HepG2 (cell line): Measurements from ENCODE around the gene FFAR1. TPM values are rescaled to one million over a fixed set of nuclear protein-coding genes. Genes with fewer than 3 reads are reported as not detected.

ENCODE experiments used
- CREM ChIP-seq, 2 experiments: sonication (generic) in 1 of 2; formaldehyde crosslinking in 1 of 2; IDR thresholded peaks; 2 replicates each; pipeline versions ENCODE4 v1.4.0 to v1.6.1; 2016 to 2020; ENCODE audit warnings: antibody characterized with exemption in 1 of 2, mild to moderate bottlenecking in 1 of 2, missing genetic modification reagents in 1 of 2
- HOXA9 ChIP-seq: sonication (generic); formaldehyde crosslinking; IDR thresholded peaks from 2 replicates; pipeline ENCODE4 v1.8.1; 2022; ENCODE audit warnings: missing genetic modification reagents, mild to moderate bottlenecking, moderate library complexity, borderline replicate concordance
- MLLT10 ChIP-seq: sonication (generic); formaldehyde crosslinking; IDR thresholded peaks from 2 replicates; pipeline ENCODE4 v1.4.0; 2020; ENCODE audit warnings: missing genetic modification reagents
- MTA1 ChIP-seq: sonication (generic); formaldehyde crosslinking; IDR thresholded peaks from 2 replicates; pipeline ENCODE4 v1.4.0; 2020; ENCODE audit warnings: missing genetic modification reagents, mild to moderate bottlenecking, borderline replicate concordance
- NFYB ChIP-seq: sonication (generic); formaldehyde crosslinking; IDR thresholded peaks from 2 replicates; pipeline ENCODE4 v1.4.0; 2020; ENCODE audit warnings: missing genetic modification reagents
- POGZ ChIP-seq: sonication (generic); formaldehyde crosslinking; IDR thresholded peaks from 2 replicates; pipeline ENCODE4 v1.4.0; 2020; ENCODE audit warnings: mild to moderate bottlenecking, missing genetic modification reagents
- RNF2 ChIP-seq: fragments of 450-650 bp; conservative IDR thresholded peaks from 2 replicates; pipeline ENCODE4 v1.6.1; 2016; ENCODE audit warnings: low read depth
- ZNF331 ChIP-seq: sonication (generic); formaldehyde crosslinking; IDR thresholded peaks from 2 replicates; pipeline ENCODE4 v1.4.0; 2020; ENCODE audit warnings: missing genetic modification reagents
- ZNF567 ChIP-seq: sonication (generic); formaldehyde crosslinking; IDR thresholded peaks from 2 replicates; pipeline ENCODE4 v1.8.1; 2023; ENCODE audit warnings: mild to moderate bottlenecking, missing genetic modification reagents, borderline replicate concordance
- ZNF672 ChIP-seq: sonication (generic); formaldehyde crosslinking; IDR thresholded peaks from 2 replicates; pipeline ENCODE4 v1.8.1; 2022; ENCODE audit warnings: missing genetic modification reagents
- ZNF749 ChIP-seq: sonication (generic); formaldehyde crosslinking; IDR thresholded peaks from 2 replicates; pipeline ENCODE4 v1.8.0; 2022; ENCODE audit warnings: mild to moderate bottlenecking, missing genetic modification reagents, moderate library complexity, borderline replicate concordance
- polyA plus RNA-seq, 8 experiments: library from polyadenylated mRNA; depleted of rRNA in 3 of 8; stranded (reverse) in 7 of 8; unstranded in 1 of 8; fragments of >200 nt; fragmentation: Illumina TruSeq in 4 of 8; extraction: Trizol in 4 of 8; gene quantifications; 2 replicates each; pipeline versions ENCODE4 v1.2.1 to v1.2.3, GENCODE V29; 2011 to 2016; ENCODE audit warnings: low read depth in 4 of 8, missing spikeins in 1 of 8, mixed read lengths in 1 of 8; ENCODE audit not compliant: insufficient read depth in 1 of 8
- total RNA-seq, 5 experiments: library from RNA; depleted of rRNA; stranded (reverse); fragments of >200 nt; fragmentation: Illumina TruSeq; extraction: Trizol; gene quantifications; 2 replicates each; pipeline ENCODE4 v1.2.3, GENCODE V29; 2016; ENCODE audit warnings: low read depth in 1 of 5
- TF ChIP-seq, protein P1 (sequence below): sonication (generic); formaldehyde crosslinking; IDR thresholded peaks from 2 replicates; pipeline ENCODE4 v1.5.1; 2020; ENCODE audit warnings: missing genetic modification reagents, mild to moderate bottlenecking, borderline replicate concordance
- TF ChIP-seq, protein P2 (sequence below): sonication (generic); formaldehyde crosslinking; IDR thresholded peaks from 2 replicates; pipeline ENCODE4 v1.4.0; 2020; ENCODE audit warnings: missing genetic modification reagents
- TF ChIP-seq, protein P3 (sequence below): fragments of 450-650 bp; IDR thresholded peaks from 2 replicates; pipeline ENCODE4 v1.6.1; 2016
- TF ChIP-seq, protein P4 (sequence below): sonication (generic); formaldehyde crosslinking; conservative IDR thresholded peaks from 2 replicates; pipeline ENCODE4 v1.8.0; 2022; ENCODE audit warnings: missing genetic modification reagents
- TF ChIP-seq, protein P5 (sequence below): sonication (generic); formaldehyde crosslinking; IDR thresholded peaks from 2 replicates; pipeline ENCODE4 v1.8.1; 2022; ENCODE audit warnings: low read depth, mild to moderate bottlenecking, missing genetic modification reagents

Gene FFAR1
- total and polyA plus RNA-seq, 2 of the 13 experiments (the other 11 are each of a cell fraction or from before 2014, with no cell fraction given), result not detected

DNA sequence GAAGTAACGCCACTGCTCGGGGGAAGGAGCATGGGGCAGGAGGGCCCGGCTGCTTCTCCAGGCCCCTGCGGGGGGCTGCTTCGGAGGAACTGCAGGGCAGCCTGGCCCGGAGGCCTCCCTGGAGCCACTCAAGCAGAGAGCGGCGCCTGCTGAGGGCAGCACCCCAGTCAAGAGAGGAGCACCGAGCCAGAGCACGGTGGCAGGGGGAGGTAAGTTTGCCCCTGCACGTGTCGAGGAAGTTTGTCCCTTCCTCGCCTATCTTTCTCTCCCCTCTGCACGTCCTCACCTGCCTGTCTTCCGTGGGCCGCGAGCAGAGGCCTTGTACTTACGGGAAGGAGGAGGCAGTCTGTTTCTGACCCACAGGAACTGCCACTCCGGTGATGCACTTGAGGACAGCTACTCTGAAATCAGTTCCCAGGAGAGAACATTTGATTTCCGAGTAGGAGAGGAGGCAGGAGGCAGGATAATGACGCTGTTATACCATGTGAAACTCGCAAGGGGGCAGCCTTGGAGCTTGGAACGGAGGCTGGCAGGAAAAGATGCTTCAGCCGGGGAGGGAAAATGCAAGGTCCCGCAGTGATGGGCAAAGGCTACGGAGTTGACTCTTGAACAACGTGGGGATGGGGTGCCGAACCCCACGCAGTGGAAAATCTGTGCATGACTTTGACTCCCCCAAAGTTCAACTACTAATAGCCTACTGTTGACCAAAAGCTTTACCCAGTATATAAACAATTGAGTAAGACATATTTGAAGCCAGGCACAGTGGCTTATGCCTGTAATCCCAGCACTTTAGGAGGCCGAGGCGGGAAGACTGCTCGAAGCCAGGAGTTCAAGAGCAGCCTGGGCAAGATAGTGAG is 5.0 kb downstream of the FFAR1 start (continued):
- TF ChIP-seq, protein P1, sequence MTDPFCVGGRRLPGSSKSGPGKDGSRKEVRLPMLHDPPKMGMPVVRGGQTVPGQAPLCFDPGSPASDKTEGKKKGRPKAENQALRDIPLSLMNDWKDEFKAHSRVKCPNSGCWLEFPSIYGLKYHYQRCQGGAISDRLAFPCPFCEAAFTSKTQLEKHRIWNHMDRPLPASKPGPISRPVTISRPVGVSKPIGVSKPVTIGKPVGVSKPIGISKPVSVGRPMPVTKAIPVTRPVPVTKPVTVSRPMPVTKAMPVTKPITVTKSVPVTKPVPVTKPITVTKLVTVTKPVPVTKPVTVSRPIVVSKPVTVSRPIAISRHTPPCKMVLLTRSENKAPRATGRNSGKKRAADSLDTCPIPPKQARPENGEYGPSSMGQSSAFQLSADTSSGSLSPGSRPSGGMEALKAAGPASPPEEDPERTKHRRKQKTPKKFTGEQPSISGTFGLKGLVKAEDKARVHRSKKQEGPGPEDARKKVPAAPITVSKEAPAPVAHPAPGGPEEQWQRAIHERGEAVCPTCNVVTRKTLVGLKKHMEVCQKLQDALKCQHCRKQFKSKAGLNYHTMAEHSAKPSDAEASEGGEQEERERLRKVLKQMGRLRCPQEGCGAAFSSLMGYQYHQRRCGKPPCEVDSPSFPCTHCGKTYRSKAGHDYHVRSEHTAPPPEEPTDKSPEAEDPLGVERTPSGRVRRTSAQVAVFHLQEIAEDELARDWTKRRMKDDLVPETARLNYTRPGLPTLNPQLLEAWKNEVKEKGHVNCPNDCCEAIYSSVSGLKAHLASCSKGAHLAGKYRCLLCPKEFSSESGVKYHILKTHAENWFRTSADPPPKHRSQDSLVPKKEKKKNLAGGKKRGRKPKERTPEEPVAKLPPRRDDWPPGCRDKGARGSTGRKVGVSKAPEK, result no peak
- TF ChIP-seq NFYB (CRISPR knock-in tag), result no peak
- no peak for TF ChIP-seq RNF2
- TF ChIP-seq HOXA9, result no peak
- TF ChIP-seq ZNF567 (CRISPR knock-in tag), result no peak
- TF ChIP-seq MLLT10 (CRISPR knock-in tag), result no peak
- no peak; the same call in 1 of the 2 replicates for TF ChIP-seq ZNF331 (CRISPR knock-in tag)
- TF ChIP-seq, protein P2, sequence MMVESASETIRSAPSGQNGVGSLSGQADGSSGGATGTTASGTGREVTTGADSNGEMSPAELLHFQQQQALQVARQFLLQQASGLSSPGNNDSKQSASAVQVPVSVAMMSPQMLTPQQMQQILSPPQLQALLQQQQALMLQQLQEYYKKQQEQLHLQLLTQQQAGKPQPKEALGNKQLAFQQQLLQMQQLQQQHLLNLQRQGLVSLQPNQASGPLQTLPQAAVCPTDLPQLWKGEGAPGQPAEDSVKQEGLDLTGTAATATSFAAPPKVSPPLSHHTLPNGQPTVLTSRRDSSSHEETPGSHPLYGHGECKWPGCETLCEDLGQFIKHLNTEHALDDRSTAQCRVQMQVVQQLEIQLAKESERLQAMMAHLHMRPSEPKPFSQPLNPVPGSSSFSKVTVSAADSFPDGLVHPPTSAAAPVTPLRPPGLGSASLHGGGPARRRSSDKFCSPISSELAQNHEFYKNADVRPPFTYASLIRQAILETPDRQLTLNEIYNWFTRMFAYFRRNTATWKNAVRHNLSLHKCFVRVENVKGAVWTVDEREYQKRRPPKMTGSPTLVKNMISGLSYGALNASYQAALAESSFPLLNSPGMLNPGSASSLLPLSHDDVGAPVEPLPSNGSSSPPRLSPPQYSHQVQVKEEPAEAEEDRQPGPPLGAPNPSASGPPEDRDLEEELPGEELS (CRISPR knock-in tag), result no peak
- TF ChIP-seq, protein P3, sequence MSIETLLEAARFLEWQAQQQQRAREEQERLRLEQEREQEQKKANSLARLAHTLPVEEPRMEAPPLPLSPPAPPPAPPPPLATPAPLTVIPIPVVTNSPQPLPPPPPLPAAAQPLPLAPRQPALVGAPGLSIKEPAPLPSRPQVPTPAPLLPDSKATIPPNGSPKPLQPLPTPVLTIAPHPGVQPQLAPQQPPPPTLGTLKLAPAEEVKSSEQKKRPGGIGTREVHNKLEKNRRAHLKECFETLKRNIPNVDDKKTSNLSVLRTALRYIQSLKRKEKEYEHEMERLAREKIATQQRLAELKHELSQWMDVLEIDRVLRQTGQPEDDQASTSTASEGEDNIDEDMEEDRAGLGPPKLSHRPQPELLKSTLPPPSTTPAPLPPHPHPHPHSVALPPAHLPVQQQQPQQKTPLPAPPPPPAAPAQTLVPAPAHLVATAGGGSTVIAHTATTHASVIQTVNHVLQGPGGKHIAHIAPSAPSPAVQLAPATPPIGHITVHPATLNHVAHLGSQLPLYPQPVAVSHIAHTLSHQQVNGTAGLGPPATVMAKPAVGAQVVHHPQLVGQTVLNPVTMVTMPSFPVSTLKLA, result no peak
- TF ChIP-seq, protein P4, sequence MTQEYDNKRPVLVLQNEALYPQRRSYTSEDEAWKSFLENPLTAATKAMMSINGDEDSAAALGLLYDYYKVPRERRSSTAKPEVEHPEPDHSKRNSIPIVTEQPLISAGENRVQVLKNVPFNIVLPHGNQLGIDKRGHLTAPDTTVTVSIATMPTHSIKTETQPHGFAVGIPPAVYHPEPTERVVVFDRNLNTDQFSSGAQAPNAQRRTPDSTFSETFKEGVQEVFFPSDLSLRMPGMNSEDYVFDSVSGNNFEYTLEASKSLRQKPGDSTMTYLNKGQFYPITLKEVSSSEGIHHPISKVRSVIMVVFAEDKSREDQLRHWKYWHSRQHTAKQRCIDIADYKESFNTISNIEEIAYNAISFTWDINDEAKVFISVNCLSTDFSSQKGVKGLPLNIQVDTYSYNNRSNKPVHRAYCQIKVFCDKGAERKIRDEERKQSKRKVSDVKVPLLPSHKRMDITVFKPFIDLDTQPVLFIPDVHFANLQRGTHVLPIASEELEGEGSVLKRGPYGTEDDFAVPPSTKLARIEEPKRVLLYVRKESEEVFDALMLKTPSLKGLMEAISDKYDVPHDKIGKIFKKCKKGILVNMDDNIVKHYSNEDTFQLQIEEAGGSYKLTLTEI, result no peak
- TF ChIP-seq CREM (IDR thresholded peaks at IDR 0.05), result no peak
- no peak for TF ChIP-seq CREM (CRISPR knock-in tag; IDR thresholded peaks at IDR 0.05)
- no peak for TF ChIP-seq MTA1
- no peak for TF ChIP-seq POGZ (CRISPR knock-in tag)
- TF ChIP-seq ZNF749, result no peak
- TF ChIP-seq ZNF672, result no peak
- TF ChIP-seq, protein P5, sequence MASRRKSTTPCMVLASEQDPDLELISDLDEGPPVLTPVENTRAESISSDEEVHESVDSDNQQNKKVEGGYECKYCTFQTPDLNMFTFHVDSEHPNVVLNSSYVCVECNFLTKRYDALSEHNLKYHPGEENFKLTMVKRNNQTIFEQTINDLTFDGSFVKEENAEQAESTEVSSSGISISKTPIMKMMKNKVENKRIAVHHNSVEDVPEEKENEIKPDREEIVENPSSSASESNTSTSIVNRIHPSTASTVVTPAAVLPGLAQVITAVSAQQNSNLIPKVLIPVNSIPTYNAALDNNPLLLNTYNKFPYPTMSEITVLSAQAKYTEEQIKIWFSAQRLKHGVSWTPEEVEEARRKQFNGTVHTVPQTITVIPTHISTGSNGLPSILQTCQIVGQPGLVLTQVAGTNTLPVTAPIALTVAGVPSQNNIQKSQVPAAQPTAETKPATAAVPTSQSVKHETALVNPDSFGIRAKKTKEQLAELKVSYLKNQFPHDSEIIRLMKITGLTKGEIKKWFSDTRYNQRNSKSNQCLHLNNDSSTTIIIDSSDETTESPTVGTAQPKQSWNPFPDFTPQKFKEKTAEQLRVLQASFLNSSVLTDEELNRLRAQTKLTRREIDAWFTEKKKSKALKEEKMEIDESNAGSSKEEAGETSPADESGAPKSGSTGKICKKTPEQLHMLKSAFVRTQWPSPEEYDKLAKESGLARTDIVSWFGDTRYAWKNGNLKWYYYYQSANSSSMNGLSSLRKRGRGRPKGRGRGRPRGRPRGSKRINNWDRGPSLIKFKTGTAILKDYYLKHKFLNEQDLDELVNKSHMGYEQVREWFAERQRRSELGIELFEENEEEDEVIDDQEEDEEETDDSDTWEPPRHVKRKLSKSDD (CRISPR knock-in tag), result no peak
